Gastrocnemius medialis (tissue), 4 donors: ENCODE results near the gene MGAT4C.

Experiments
- CTCF ChIP-seq, 5 experiments: fragments of 450-650 bp in 3 of 5; fragments of 200-600 bp in 2 of 5; sonication (generic) in 2 of 5; IDR thresholded peaks in 4 of 5; conservative IDR thresholded peaks in 1 of 5; 1 replicate in 4 of 5; 2 replicates in 1 of 5; pipeline ENCODE4 v1.5.1; 2016 to 2019; ENCODE audit warnings: antibody characterized with exemption in 5 of 5, mild to moderate bottlenecking in 3 of 5, moderate library complexity in 3 of 5
- POLR2A ChIP-seq, 2 donors: fragments of 450-650 bp; IDR thresholded peaks; one replicate each; pipeline ENCODE4 v1.6.1; 2017; ENCODE audit warnings: antibody characterized with exemption in 2 of 2, mild to moderate bottlenecking in 2 of 2, moderate library complexity in 2 of 2

- TF ChIP-seq POLR2A (IDR thresholded peaks at IDR 0.05) (no peak), CTCF (IDR thresholded peaks at IDR 0.05 in 4 of 5, conservative IDR thresholded peaks at IDR 0.05 in 1 of 5) (no peak)
Measured at GRCh38 chr12:86234316-86234855, 21.8 kb downstream of the MGAT4C start.
